Fibroblast of the aortic adventitia (primary cell): ENCODE data around the gene CDH22. TPM values are rescaled to one million over a fixed set of nuclear protein-coding genes. Genes with fewer than 3 reads are reported as not detected.

ENCODE experiments used
- DNase-seq: peaks from one replicate; pipeline ENCODE4 v3.0.0-alpha.2; 2010; ENCODE audit warnings: low read depth
- H3K4me3 ChIP-seq: 2 replicates; pipeline ENCODE4 v1.5.1; 2011; ENCODE audit warnings: low read depth, mild to moderate bottlenecking, control low read depth, low read length, moderate library complexity
- total RNA-seq: library from RNA; depleted of rRNA; stranded (reverse); fragments of >200 nt; gene quantifications from 2 replicates; pipeline ENCODE4 v1.2.3, GENCODE V29; 2012; ENCODE audit warnings: low replicate concordance
- TF ChIP-seq, protein P1 (sequence below): IDR thresholded peaks from 2 replicates; pipeline ENCODE4 v1.5.1; 2011; ENCODE audit warnings: mild to moderate bottlenecking, low read length, control low read depth, inconsistent platforms; ENCODE audit not compliant: insufficient read depth

Gene CDH22
- total RNA-seq, 1 donor: not detected

GRCh38 chr20:46203510-46203837, 104.8 kb downstream of the CDH22 start:
- no peak overlapping the region for H3K4me3 ChIP-seq
- DNase-seq: no peak
- TF ChIP-seq, protein P1, sequence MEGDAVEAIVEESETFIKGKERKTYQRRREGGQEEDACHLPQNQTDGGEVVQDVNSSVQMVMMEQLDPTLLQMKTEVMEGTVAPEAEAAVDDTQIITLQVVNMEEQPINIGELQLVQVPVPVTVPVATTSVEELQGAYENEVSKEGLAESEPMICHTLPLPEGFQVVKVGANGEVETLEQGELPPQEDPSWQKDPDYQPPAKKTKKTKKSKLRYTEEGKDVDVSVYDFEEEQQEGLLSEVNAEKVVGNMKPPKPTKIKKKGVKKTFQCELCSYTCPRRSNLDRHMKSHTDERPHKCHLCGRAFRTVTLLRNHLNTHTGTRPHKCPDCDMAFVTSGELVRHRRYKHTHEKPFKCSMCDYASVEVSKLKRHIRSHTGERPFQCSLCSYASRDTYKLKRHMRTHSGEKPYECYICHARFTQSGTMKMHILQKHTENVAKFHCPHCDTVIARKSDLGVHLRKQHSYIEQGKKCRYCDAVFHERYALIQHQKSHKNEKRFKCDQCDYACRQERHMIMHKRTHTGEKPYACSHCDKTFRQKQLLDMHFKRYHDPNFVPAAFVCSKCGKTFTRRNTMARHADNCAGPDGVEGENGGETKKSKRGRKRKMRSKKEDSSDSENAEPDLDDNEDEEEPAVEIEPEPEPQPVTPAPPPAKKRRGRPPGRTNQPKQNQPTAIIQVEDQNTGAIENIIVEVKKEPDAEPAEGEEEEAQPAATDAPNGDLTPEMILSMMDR: no peak

DNA sequence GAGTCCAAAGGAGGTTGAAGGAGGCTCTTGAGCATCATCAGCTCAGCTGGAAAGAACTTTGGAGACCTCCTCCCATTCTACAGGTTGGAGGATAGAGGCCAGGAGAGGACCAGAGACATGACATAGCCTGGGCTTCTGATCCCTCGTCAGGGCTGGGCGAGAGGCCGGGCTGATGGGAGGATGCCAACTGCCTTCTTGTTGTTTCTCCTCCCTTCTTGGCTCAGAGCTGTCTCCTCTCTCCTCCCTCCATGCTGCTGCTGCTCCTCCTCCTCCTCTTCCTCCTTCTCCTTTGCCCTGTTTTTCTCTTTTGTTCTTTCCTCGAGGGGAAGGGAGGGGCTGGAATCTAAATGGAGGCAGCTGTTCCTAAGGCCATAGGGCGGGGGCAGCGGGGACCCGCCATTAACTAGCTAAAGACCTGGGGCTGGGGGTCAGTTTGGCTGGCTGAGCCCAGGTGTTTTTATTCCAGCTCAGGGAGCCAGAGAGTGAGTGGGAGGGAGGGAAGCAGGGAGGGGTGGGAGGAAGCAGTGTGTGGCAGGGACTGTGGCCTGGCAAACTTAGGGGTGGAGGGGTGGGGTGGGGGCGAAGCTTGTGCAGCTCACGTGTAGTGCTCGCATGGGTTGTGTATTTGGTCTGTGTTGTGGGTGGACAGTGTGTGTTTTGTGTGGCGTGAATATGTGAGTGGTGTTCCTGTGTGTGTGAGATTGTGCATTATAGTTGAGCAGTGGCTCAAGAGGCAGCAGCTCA, 105.4 kb downstream of the CDH22 start:
- TF ChIP-seq, protein P1: no peak
- peak; percentile 11 for DNase-seq
- no peak overlapping the region for H3K4me3 ChIP-seq

GRCh38 chr20:46200582-46201570, 107.4 kb downstream of the CDH22 start:
- no peak for DNase-seq
- H3K4me3 ChIP-seq: no peak overlapping the region
- TF ChIP-seq, protein P1: no peak

DNA sequence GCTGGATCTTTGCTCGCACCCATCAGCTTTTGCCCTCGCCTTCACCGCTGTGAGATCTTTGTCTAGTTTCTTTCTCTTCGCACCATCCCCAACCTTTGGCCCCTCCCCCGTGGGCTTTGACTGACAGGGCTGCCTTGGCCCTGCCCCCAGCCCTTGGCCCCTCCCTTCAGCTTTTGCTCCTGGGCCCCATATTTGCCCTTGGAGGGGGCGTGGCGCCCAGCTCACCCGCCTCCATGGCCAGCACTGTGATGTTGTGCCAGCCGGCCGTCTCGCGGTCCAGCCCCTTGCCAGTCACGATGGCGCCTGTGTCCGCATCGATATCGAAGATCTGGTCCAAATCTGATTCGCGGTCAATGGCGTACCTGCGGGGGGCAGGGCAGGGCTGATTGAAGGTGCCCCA, 109.1 kb downstream of the CDH22 start:
- DNase-seq: no peak
- TF ChIP-seq, protein P1: no peak
- H3K4me3 ChIP-seq: no peak overlapping the region

DNA sequence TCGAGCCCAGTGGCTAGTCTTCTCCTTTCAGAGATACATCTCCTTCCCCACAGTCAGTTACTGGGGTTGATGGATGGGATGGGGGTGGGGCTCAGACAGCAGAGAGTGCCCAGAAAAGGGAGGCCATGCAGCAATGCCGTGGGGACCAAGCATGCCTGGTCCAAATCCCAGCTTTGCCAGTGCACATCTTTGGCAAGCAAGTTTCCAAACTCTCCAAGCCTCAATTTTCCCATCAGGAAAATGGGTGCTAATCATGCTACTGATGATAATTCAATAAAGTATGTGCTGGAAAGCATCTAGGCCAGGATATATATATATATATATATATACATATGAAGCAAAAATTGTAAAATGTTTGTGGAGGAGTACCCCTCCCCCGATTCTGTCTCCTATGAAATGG, 111.3 kb downstream of the CDH22 start:
- TF ChIP-seq, protein P1: no peak
- no peak for DNase-seq
- H3K4me3 ChIP-seq: no peak overlapping the region

DNA sequence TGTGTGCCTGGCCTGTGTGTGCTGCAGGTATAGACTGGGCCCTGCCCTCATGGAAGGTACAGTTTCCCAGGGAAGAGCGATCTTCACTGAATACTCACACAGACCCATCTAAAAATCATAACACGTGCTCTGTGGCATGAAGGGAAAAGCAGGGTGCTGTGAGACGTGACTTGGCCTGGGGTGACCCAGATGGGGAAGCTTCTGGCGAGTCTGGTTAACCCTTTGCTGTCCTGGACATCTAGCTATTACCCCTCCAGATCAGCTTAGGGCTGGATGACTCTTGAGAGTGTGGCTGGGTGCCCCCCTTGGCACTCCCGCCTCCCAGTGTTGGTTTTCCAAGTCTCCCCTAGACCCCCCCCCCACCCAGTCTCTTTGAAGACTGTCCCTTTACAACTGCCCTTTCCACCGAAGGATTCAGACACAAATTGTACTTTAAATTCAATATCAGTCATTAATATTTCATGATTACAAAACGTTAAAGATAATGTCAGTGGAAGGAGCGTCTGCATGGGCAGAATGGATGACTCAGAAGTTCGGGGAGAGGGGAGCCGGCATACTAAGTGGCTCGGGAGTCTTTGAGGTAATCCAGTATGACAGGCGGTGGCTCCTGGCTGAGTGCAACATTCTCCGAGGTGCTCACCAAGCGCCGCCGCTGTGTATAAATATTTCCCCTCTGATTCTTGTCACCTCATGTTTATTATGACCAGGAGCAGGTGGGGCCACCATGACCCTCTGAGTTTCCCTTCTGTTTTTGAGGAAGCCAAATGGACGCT, 112.8 kb downstream of the CDH22 start:
- no peak overlapping the region for H3K4me3 ChIP-seq
- no peak for DNase-seq
- TF ChIP-seq, protein P1: no peak
